Osteocyte (in vitro differentiated cells): ENCODE measurements around the gene CHAT. TPM values are rescaled to one million over a fixed set of nuclear protein-coding genes. Genes with fewer than 3 reads are reported as not detected.

ENCODE experiments used
- DNase-seq: peaks from one replicate; pipeline ENCODE4 v3.0.0; 2021; ENCODE audit warnings: mixed read lengths; ENCODE audit not compliant: unreplicated experiment; ENCODE audit errors: extremely low spot score
- H3K27ac Mint-ChIP-seq: one replicate; pipeline ENCODE4 v1.8.0; 2021; ENCODE audit warnings: mild to moderate bottlenecking, mixed read lengths; ENCODE audit not compliant: unreplicated experiment
- H3K27me3 Mint-ChIP-seq: one replicate; pipeline ENCODE4 v1.8.0; 2021; ENCODE audit warnings: mixed read lengths; ENCODE audit not compliant: unreplicated experiment
- H3K36me3 Mint-ChIP-seq: one replicate; pipeline ENCODE4 v1.8.0; 2021; ENCODE audit warnings: mixed read lengths; ENCODE audit not compliant: unreplicated experiment
- H3K4me1 Mint-ChIP-seq: one replicate; pipeline ENCODE4 v1.8.0; 2021; ENCODE audit warnings: mixed read lengths; ENCODE audit not compliant: unreplicated experiment
- H3K4me3 Mint-ChIP-seq: one replicate; pipeline ENCODE4 v1.8.0; 2021; ENCODE audit warnings: mild to moderate bottlenecking, moderate library complexity, mixed read lengths; ENCODE audit not compliant: unreplicated experiment
- H3K9me3 Mint-ChIP-seq: one replicate; pipeline ENCODE4 v1.8.0; 2021; ENCODE audit warnings: mixed read lengths; ENCODE audit not compliant: unreplicated experiment
- CTCF ChIP-seq: fragments of 200-600 bp; sonication (generic); IDR thresholded peaks from 2 replicates; pipeline ENCODE4 v1.5.0; 2021; ENCODE audit warnings: antibody characterized with exemption, mild to moderate bottlenecking, moderate library complexity
- total RNA-seq: library from RNA; stranded (reverse); gene quantifications from 2 replicates; pipeline ENCODE4 v1.2.1, GENCODE V29; 2021

CHAT gene
- total RNA-seq, 1 donor from 2014 or later: not detected

GRCh38 chr10:49652421-49653272 lies 38.8 kb downstream of the CHAT start:
- Mint-ChIP-seq H3K4me1 (peaks cover 5% of the 10 kb centered on the region), H3K27ac (no peak overlapping the region), H3K27me3 (peaks cover 15% of the 10 kb centered on the region), H3K9me3 (no peaks in the 10 kb centered on the region), H3K36me3 (no peaks in the 10 kb centered on the region), H3K4me3 (no peak overlapping the region)
- peak; percentile 70 for DNase-seq
- no peak for TF ChIP-seq CTCF

- Mint-ChIP-seq H3K9me3 (no peaks in the 10 kb centered on the region), H3K36me3 (no peaks in the 10 kb centered on the region), H3K4me1 (peaks cover 5% of the 10 kb centered on the region), H3K27ac (no peak overlapping the region), H3K27me3 (peaks cover 14% of the 10 kb centered on the region), H3K4me3 (no peak overlapping the region)
- no peak for TF ChIP-seq CTCF
- DNase-seq: peak; percentile 56
These were observed 39.6 kb downstream of the CHAT start for GRCh38 chr10:49653273-49653929.

GRCh38 chr10:49654036-49654693 lies 40.3 kb downstream of the CHAT start:
- DNase-seq: peak; percentile 72
- TF ChIP-seq CTCF: no peak
- H3K27me3 Mint-ChIP-seq: peaks cover 14% of the 10 kb centered on the region

DNA sequence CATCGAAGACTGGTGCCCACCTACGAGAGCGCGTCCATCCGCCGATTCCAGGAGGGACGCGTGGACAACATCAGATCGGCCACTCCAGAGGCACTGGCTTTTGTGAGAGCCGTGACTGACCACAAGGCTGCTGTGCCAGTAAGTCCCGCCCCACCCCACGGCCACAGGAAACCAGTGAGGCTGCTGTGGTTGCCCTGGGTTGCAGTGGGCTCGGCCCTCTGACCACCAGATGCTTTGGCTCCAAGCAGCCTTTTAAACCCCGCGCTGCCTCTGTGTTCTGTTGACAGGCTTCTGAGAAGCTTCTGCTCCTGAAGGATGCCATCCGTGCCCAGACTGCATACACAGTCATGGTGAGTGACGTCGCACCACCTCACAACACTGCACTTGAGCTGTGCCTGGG lies 41.3 kb downstream of the CHAT start:
- H3K36me3 Mint-ChIP-seq: no peaks in the 10 kb centered on the region
- DNase-seq: peak; percentile 73
- TF ChIP-seq CTCF: no peak
- no peak overlapping the region for H3K4me3 Mint-ChIP-seq
- no peaks in the 10 kb centered on the region for H3K4me1 Mint-ChIP-seq
- H3K9me3 Mint-ChIP-seq: peaks cover 9% of the 10 kb centered on the region
- H3K27me3 Mint-ChIP-seq: peaks cover 13% of the 10 kb centered on the region
- no peak overlapping the region for H3K27ac Mint-ChIP-seq

More at GRCh38 chr10:49654036-49654693, 40.3 kb downstream of the CHAT start:
- Mint-ChIP-seq H3K27ac (no peak overlapping the region), H3K4me1 (peaks cover 5% of the 10 kb centered on the region), H3K4me3 (no peak overlapping the region), H3K9me3 (peaks cover 7% of the 10 kb centered on the region), H3K36me3 (no peaks in the 10 kb centered on the region)
